K562 (cell line): Measurements from ENCODE around the gene NOX1. TPM values are rescaled to one million over a fixed set of nuclear protein-coding genes. Genes with fewer than 3 reads are reported as not detected.

Experiments used
- GATA2 ChIP-seq: sonication (generic); formaldehyde crosslinking; IDR thresholded peaks from 2 replicates; pipeline ENCODE4 v1.4.0; 2020; ENCODE audit warnings: mild to moderate bottlenecking, missing genetic modification reagents
- LARP7 ChIP-seq: fragments of 450-650 bp; IDR thresholded peaks from 2 replicates; pipeline ENCODE4 v1.6.1; 2016
- PHF8 ChIP-seq: fragments of 200-600 bp; sonication (generic); IDR thresholded peaks from 2 replicates; pipeline ENCODE4 v1.6.1; 2012; ENCODE audit warnings: mixed run types, mild to moderate bottlenecking, inconsistent platforms, low read length, moderate library complexity, borderline replicate concordance
- TGIF2 ChIP-seq: sonication (generic); formaldehyde crosslinking; IDR thresholded peaks from 2 replicates; pipeline ENCODE4 v1.8.1; 2022; ENCODE audit warnings: mild to moderate bottlenecking, missing genetic modification reagents, moderate library complexity
- ZBTB1 ChIP-seq: sonication (generic); formaldehyde crosslinking; IDR thresholded peaks from 2 replicates; pipeline ENCODE4 v1.8.1; 2023; ENCODE audit warnings: missing genetic modification reagents, low read depth, mild to moderate bottlenecking, borderline replicate concordance
- ZNF445 ChIP-seq: fragments of 250-450 bp; sonication (Bioruptor Pico); IDR thresholded peaks from 2 replicates; pipeline ENCODE4 v1.4.0; 2020; ENCODE audit warnings: low read depth, mild to moderate bottlenecking, moderate library complexity
- polyA plus RNA-seq, 8 experiments: library from polyadenylated mRNA; depleted of rRNA in 4 of 8; stranded (reverse) in 5 of 8; unstranded in 3 of 8; fragments of >200 nt; fragmentation: Nextera tagmentation in 2 of 8; fragmentation: Illumina TruSeq in 1 of 8; extraction: Ambion mirVana in 2 of 8; extraction: Trizol in 1 of 8; gene quantifications; 2 replicates each; pipeline versions ENCODE4 v1.2.1 to v1.2.3, GENCODE V29; 2011 to 2014; ENCODE audit warnings: inconsistent platforms in 1 of 8, missing spikeins in 1 of 8
- total RNA-seq, 7 experiments: library from RNA; depleted of rRNA in 6 of 7; stranded (reverse); fragments of >200 nt in 6 of 7; fragmentation: Illumina TruSeq in 2 of 7; extraction: Trizol in 2 of 7; gene quantifications; 2 replicates each; pipeline versions ENCODE4 v1.2.1 to v1.2.3, GENCODE V29; 2011 to 2021; ENCODE audit warnings: low replicate concordance in 1 of 7
- TF ChIP-seq, protein P1 (sequence below): fragments of 200-600 bp; sonication (generic); IDR thresholded peaks from one replicate; pipeline ENCODE4 v1.6.1; 2012; ENCODE audit warnings: mild to moderate bottlenecking, low read depth, low read length, inconsistent platforms

Gene NOX1
- total and polyA plus RNA-seq, 9 of the 15 experiments (the other 6 are each of a cell fraction or from before 2014, with no cell fraction given), result 0.01 TPM; not detected in 8

DNA sequence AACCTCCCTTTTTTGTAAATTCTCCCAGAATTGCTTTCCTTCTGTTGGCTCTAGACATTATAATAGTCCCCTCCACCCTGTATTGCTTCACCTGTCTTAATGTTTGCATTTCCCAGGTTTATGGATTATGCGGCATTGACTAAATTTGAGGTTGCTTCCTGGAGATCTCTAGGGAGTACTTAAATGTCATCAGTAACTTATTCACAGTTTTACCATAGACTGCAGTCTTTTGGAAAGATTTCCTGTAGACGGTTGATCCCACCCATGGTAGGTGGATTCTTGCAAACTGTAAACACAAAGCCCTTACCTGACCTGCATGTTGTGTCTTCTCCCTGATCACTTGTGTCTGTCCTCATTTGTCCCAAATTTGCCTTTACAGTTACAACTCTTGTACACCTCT is 6.2 kb upstream of the NOX1 start (continued):
- TF ChIP-seq, protein P1, sequence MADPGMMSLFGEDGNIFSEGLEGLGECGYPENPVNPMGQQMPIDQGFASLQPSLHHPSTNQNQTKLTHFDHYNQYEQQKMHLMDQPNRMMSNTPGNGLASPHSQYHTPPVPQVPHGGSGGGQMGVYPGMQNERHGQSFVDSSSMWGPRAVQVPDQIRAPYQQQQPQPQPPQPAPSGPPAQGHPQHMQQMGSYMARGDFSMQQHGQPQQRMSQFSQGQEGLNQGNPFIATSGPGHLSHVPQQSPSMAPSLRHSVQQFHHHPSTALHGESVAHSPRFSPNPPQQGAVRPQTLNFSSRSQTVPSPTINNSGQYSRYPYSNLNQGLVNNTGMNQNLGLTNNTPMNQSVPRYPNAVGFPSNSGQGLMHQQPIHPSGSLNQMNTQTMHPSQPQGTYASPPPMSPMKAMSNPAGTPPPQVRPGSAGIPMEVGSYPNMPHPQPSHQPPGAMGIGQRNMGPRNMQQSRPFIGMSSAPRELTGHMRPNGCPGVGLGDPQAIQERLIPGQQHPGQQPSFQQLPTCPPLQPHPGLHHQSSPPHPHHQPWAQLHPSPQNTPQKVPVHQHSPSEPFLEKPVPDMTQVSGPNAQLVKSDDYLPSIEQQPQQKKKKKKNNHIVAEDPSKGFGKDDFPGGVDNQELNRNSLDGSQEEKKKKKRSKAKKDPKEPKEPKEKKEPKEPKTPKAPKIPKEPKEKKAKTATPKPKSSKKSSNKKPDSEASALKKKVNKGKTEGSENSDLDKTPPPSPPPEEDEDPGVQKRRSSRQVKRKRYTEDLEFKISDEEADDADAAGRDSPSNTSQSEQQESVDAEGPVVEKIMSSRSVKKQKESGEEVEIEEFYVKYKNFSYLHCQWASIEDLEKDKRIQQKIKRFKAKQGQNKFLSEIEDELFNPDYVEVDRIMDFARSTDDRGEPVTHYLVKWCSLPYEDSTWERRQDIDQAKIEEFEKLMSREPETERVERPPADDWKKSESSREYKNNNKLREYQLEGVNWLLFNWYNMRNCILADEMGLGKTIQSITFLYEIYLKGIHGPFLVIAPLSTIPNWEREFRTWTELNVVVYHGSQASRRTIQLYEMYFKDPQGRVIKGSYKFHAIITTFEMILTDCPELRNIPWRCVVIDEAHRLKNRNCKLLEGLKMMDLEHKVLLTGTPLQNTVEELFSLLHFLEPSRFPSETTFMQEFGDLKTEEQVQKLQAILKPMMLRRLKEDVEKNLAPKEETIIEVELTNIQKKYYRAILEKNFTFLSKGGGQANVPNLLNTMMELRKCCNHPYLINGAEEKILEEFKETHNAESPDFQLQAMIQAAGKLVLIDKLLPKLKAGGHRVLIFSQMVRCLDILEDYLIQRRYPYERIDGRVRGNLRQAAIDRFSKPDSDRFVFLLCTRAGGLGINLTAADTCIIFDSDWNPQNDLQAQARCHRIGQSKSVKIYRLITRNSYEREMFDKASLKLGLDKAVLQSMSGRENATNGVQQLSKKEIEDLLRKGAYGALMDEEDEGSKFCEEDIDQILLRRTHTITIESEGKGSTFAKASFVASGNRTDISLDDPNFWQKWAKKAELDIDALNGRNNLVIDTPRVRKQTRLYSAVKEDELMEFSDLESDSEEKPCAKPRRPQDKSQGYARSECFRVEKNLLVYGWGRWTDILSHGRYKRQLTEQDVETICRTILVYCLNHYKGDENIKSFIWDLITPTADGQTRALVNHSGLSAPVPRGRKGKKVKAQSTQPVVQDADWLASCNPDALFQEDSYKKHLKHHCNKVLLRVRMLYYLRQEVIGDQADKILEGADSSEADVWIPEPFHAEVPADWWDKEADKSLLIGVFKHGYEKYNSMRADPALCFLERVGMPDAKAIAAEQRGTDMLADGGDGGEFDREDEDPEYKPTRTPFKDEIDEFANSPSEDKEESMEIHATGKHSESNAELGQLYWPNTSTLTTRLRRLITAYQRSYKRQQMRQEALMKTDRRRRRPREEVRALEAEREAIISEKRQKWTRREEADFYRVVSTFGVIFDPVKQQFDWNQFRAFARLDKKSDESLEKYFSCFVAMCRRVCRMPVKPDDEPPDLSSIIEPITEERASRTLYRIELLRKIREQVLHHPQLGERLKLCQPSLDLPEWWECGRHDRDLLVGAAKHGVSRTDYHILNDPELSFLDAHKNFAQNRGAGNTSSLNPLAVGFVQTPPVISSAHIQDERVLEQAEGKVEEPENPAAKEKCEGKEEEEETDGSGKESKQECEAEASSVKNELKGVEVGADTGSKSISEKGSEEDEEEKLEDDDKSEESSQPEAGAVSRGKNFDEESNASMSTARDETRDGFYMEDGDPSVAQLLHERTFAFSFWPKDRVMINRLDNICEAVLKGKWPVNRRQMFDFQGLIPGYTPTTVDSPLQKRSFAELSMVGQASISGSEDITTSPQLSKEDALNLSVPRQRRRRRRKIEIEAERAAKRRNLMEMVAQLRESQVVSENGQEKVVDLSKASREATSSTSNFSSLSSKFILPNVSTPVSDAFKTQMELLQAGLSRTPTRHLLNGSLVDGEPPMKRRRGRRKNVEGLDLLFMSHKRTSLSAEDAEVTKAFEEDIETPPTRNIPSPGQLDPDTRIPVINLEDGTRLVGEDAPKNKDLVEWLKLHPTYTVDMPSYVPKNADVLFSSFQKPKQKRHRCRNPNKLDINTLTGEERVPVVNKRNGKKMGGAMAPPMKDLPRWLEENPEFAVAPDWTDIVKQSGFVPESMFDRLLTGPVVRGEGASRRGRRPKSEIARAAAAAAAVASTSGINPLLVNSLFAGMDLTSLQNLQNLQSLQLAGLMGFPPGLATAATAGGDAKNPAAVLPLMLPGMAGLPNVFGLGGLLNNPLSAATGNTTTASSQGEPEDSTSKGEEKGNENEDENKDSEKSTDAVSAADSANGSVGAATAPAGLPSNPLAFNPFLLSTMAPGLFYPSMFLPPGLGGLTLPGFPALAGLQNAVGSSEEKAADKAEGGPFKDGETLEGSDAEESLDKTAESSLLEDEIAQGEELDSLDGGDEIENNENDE, result no peak
- TF ChIP-seq ZNF445 (CRISPR knock-in tag) (no peak), ZBTB1 (CRISPR knock-in tag) (no peak), PHF8 (no peak), GATA2 (no peak), LARP7 (no peak), TGIF2 (CRISPR knock-in tag) (no peak)
